Measurements from ENCODE around the gene EFNA2.

The EFNA2 gene

DNA sequence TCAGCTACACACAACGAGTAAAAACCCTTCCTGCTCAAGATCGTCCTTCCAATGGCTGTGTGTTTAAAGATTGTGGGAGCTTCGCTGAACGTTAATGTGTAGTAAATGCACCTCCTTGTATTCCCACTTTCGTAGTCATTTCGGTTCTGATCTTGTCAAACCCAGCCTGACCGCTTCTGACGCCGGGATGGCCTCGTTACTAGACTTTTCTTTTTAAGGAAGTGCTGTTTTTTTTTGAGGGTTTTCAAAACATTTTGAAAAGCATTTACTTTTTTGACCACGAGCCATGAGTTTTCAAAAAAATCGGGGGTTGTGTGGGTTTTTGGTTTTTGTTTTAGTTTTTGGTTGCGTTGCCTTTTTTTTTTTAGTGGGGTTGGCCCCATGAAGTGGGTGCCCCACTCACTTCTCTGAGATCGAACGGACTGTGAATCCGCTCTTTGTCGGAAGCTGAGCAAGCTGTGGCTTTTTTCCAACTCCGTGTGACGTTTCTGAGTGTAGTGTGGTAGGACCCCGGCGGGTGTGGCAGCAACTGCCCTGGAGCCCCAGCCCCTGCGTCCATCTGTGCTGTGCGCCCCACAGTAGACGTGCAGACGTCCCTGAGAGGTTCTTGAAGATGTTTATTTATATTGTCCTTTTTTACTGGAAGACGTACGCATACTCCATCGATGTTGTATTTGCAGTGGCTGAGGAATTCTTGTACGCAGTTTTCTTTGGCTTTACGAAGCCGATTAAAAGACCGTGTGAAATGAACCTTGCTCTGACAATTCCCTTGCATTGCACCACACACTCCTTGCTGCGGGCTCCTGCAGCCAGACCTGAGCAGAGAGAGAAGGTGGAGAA lies 13.0 kb upstream of the EFNA2 start:
- ATAC-seq = no peak
- no peak for DNase-seq

DNA sequence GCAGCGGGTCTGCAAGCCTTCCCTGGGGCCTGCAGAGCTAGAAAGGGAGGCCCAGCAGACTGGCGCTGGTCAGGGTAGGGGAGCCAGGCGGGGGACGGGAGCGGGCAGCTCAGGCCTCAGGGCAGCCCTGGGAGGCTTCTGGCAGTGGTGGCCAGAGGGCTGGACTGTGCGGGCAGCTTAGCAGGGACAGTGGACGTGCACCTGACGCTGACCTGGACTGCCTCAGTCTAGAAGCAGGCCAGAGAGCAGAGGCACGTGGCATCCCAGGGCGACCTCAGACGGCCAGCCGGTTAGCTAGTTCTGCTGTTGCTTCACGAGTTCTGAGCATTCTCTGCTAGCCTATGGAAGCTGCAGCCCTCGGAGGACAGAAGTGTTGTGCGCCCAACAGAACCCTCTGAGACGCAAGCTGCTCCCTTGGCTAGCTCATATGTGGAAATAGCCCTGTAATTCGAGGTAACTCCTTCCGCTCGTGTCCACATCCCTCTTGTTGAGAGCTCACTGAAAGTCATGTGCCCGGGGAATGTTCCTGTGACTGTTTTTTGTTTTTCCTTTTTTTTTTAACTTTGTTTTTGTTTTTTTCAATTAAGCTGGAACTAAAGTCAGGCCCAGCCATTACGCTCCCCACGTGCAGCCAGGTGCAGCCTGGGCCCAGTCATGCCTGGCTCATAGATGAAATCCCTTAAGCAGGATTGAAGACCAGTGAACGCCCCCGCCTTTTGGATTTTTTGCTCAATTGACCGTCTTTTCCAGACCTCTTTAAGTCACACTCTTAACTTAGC lies 12.2 kb upstream of the EFNA2 start:
- no peak for ATAC-seq
- peak; percentile 17 for DNase-seq

DNA sequence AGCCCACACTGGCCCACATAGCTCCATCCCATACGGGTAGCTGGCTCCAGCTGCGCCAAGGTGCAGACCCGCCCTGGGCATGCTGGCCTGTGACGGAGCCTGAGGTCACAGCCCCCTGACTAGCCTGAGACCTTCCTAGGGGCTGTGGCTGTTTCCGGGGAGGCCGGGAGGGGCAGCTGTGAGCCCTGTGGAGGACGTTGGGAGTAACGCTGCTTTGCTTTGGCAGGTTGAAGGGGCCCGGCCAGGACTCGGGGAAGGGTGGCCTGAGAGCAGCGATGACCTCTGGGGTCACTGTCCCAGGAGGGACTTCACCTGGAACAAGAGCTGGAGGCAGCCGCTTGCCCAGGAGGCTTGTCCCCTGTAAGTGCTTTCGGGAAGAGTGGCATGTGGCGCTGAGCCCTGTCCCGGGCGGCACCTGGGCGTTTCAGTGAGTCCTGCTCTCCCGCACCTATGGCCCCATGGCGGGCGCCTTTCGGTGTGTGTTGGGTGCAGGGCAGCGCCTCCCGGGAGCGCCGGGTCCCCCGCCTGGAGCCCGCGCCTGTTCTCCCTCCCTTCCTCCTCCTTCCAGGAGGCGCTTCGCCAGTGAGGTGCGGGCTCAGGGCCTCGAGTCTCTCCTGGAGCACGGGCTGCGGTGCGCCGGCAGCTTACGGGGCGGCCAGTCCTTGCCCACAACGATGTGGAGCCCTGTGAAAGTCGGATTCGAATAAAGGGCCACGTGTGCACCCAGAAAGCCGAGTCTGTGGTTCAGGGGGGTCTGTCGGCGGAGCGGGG lies 11.4 kb upstream of the EFNA2 start:
- DNase-seq = peak; percentile 21
- no peak for ATAC-seq

DNA sequence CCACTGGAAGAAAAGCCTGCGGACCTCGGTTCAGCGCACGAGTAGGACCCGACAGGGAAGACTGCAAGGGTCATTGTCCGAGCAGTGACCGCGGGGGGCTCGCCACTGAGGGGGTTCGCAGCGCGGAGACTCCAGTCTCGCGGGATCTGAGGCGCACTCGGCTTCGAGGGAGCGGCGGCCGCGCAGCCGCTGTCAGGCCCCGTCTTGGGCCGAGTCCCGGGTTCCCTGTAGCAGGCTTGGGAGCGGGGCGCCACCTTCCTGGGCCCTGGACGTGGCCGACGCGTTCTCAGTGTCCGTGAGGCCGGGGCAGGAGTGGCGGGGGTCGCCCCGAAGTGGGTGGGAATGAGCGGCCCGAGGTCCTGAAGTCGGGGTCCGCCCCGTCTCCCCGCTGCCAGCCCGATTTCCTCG lies 10.8 kb upstream of the EFNA2 start:
- ATAC-seq (no peak), DNase-seq (peak; percentile 24)

DNA sequence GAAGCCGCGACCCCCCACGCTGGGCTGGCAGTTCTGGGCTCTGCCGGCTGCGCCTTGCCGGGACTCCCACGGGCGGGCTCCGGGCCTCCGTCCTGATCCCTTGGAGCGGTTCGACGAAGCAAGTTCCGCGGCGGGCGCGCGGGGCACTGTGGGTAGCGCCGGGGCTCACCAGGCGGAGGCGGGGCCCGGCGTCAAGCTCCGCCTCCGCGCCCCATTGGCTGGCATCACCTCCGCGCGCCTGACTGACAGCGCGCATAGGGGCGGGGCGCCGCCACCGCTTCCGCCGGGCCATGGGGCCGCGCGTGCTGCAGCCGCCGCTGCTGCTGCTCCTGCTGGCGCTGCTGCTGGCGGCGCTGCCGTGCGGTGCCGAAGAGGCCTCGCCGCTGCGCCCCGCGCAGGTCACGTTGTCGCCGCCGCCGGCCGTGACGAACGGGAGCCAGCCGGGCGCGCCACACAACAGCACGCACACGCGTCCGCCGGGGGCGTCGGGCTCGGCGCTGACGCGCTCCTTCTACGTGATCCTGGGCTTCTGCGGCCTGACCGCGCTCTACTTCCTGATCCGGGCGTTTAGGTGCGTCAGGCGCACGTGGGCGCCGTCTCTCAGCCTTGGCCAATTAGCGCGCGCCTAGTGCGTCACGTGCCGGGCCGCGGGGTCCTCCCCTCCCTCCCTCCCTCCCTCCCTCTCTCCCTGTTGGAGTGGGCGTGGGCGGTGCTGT lies 10.3 kb upstream of the EFNA2 start, which contains the start of gene FAM174C:
Gene FAM174C, plus strand, starts transcription at position 271 of the 716 bp plus-strand sequence. Its CDS starts 20 bp downstream, at position 291.
- ATAC-seq (peak; percentile 87), DNase-seq (peak; percentile 97)

GRCh38 chr19:1275976-1276627 lies 9.6 kb upstream of the EFNA2 start:
- DNase-seq (no peak), ATAC-seq (no peak)

GRCh38 chr19:1276628-1277022 lies 9.0 kb upstream of the EFNA2 start:
- ATAC-seq (no peak), DNase-seq (peak; percentile 53)

- ATAC-seq = no peak
- peak; percentile 19 for DNase-seq
Observed at GRCh38 chr19:1277061-1277460, 8.6 kb upstream of the EFNA2 start.

DNA sequence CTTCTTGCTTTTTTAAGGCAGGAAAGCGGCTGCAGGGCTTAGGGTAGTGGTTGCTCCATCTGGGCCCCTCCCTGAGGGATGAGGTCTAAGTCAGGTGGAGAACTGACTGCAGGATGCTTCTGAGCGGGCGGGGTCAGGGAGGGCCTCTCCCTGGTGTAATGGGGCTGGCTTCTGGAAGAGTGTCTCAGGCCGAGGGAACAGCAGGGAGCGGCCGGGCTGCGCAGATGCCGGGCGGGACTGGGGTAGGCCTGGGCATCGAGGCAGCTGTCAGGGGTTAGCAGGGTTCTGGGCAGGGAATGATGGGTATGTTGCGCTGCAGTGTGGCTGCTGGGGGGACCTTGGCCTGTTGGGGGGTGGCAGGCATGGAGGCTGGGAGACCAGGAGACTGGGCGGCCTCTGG lies 7.6 kb upstream of the EFNA2 start:
- DNase-seq = no peak
- ATAC-seq = no peak

DNA sequence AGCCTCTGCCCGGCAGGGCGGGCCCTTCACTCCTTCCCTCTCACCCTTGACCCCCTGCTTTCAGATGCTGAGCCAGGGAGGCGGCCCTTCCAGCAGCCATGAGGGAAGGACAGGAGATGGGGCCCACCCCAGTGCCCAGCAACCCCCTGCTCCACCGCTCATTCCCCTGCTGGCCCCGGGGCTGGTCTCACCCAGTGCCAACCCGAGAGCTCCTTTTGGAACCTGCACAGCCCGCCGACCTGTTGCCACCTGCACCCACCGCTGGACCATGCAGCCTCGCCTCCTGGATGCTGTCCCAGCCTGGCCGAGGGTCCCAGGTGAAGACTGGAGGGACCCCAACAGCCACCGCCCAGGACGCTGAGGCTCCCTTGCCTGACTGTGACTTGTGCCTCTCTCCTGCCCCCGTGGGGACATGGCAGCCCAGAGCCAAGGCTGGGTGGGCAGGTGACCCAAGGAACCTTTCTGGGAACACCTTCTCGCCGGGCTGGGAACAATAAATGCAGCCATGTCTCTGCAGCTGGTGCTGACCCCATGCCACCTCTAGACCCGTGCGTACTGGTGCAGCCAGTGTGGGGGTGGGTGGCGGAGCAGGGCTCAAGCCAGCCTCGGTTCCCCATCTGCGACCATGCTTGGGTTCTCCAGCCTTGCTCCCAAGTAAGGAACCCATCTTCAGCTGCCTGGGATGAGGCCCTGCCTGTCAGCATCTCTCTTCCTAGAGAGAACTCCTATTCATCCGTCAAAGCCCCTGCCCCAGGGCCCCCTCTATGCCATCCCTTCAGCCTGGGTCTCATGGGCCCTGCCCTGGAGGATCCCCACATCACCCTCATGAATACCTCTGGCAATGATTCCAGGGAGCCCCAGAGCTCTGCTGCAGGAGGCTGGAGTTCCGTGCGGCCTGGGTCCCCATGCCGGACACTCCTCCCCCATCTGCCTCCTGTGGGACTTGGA lies 6.7 kb upstream of the EFNA2 start:
- no peak for DNase-seq
- no peak for ATAC-seq

DNA sequence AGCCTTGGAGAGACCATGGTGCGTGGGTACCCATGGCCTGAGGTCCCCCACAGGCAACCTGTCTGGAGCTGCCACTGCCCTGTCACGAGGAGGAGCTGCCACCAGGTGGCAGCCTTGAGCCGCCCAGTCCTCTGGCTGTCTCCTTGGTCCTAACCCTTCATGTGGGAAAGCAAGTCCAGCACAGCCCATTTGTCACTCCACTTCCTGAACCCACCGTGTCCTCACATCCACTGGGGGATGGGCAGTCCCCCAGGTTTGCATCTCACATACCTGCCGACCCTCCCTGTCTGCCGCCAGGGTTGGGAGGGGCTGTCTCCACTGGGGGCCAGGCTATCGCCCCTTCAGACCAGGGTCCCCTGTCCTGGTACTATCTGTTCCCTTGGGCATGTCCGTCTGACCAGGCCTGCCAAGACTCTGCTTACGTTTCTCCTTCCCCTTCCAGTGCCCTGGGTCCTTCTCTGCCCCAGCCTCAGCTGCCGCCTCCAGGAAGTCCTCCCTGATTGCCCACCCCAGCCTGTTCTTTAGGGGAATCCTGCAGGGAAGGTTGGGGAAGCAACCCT lies 5.8 kb upstream of the EFNA2 start:
- DNase-seq (peak; percentile 85), ATAC-seq (peak; percentile 14)

GRCh38 chr19:1280636-1281568 lies 4.8 kb upstream of the EFNA2 start:
- DNase-seq = no peak
- ATAC-seq = no peak

DNA sequence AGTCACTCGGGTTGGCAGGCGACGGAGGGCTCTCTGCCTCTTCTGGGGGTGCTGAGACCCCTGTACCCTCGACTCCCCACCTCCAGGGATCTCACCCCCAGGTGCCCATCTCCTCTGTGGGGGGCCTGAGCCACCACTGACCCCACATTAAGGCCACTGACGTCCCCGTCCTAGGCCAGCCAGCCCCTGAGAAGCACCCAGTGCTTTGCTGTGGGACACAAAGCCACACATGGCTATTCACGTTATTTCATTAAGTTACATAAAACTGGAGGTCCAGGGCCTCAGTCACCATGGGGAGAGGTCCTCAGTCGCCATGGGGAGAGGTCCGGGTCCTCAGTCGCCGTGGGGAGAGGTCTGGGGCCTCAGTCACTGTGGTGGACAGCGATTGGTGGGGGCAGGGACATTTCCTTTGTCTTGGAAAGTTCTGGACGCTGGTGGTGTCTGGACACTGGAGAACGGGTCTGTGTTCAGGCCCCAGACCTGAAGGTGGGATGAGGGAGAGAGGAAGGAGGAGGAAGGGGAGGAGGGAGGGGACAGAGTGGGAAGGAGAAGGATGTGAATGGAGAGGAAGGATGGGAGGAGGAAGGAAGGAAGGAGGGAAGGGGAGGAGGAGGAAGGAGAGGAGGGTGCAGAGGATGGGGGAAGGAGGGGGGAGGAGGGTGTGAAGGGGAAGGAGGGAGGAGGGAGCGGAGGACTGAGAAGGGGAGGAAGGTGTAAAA lies 3.9 kb upstream of the EFNA2 start:
- ATAC-seq (no peak), DNase-seq (no peak)

- no peak for ATAC-seq
- no peak for DNase-seq
Observed at GRCh38 chr19:1282588-1283206, 3.0 kb upstream of the EFNA2 start.

GRCh38 chr19:1283207-1283916 lies 2.3 kb upstream of the EFNA2 start:
- ATAC-seq (no peak), DNase-seq (no peak)

GRCh38 chr19:1283917-1284292 lies 1.8 kb upstream of the EFNA2 start:
- no peak for DNase-seq
- ATAC-seq = no peak

All from stimulated activated naive CD8-positive, alpha-beta T cell treated with anti-CD3 and anti-CD28 coated beads, Interleukin-15, Interleukin-2, amounts not matched to agents 100 U/mL and 50 U/mL, for 24 hours (primary cell).